ENCODE measurements around the gene CCDC87.
"Not testable (repeated sequence)": the region's sequence is repeated elsewhere in the genome, so short reads cannot be mapped to it uniquely, and the experiment has no call there.

Gene CCDC87

GRCh38 chr11:66614073-66614472 lies 21.2 kb upstream of the CCDC87 start:
- no peak for DNase-seq

- DNase-seq = no peak
Measured at GRCh38 chr11:66612458-66612857, 19.6 kb upstream of the CCDC87 start.

- DNase-seq = no peak
Measured at GRCh38 chr11:66609721-66610617, 17.1 kb upstream of the CCDC87 start.

GRCh38 chr11:66607126-66607834 lies 14.4 kb upstream of the CCDC87 start:
- no peak for DNase-seq

GRCh38 chr11:66606608-66607007 lies 13.7 kb upstream of the CCDC87 start:
- DNase-seq = not testable (repeated sequence)

- no peak for DNase-seq
Measured at GRCh38 chr11:66604155-66604554, 11.3 kb upstream of the CCDC87 start.

- no peak for DNase-seq
Measured at GRCh38 chr11:66603072-66603471, 10.2 kb upstream of the CCDC87 start.

GRCh38 chr11:66600631-66601233 lies 7.9 kb upstream of the CCDC87 start:
- no peak for DNase-seq

GRCh38 chr11:66600219-66600618 lies 7.4 kb upstream of the CCDC87 start:
- DNase-seq = no peak

GRCh38 chr11:66598993-66599392 lies 6.1 kb upstream of the CCDC87 start:
- DNase-seq = no peak

- DNase-seq = no peak
Measured at GRCh38 chr11:66595245-66595904, 2.5 kb upstream of the CCDC87 start.

- no peak for DNase-seq
Measured at GRCh38 chr11:66593650-66594049, 787 bp upstream of the CCDC87 start.

- no peak for DNase-seq
Measured at GRCh38 chr11:66593303-66593635, 406 bp upstream of the CCDC87 start.

GRCh38 chr11:66591175-66591574 lies 1.7 kb downstream of the CCDC87 start:
- DNase-seq = no peak

- DNase-seq = no peak
Measured at GRCh38 chr11:66589996-66590675, 2.7 kb downstream of the CCDC87 start.

GRCh38 chr11:66589315-66589714 lies 3.5 kb downstream of the CCDC87 start:
- not testable (repeated sequence) for DNase-seq

GRCh38 chr11:66586136-66586535 lies 6.7 kb downstream of the CCDC87 start:
- DNase-seq = no peak

- DNase-seq = not testable (repeated sequence)
Measured at GRCh38 chr11:66585447-66585846, 7.4 kb downstream of the CCDC87 start.

- DNase-seq = not testable (repeated sequence)
Measured at GRCh38 chr11:66582565-66583147, 10.2 kb downstream of the CCDC87 start.

GRCh38 chr11:66581261-66581660 lies 11.6 kb downstream of the CCDC87 start:
- DNase-seq = no peak

GRCh38 chr11:66580803-66581202 lies 12.1 kb downstream of the CCDC87 start:
- no peak for DNase-seq

GRCh38 chr11:66579017-66579606 lies 13.8 kb downstream of the CCDC87 start:
- peak; percentile 54 for DNase-seq
